Thymus (tissue), 11 donors: ENCODE results near the gene KIFC3. TPM values are rescaled to one million over a fixed set of nuclear protein-coding genes. Genes with fewer than 3 reads are reported as not detected.
A peak's percentile ranks its signal among the peaks of the same experiment; 100 is the strongest.

ENCODE experiments used
- DNase-seq, 9 donors: peaks; one replicate each; pipeline ENCODE4 v3.0.0-alpha.2; 2013; ENCODE audit warnings: low spot score in 9 of 9, low read depth in 6 of 9, missing footprints in 1 of 9
- H3K27ac ChIP-seq, 2 donors: one replicate each; pipeline ENCODE4 v1.5.1; 2013; ENCODE audit warnings: control low read depth in 1 of 2, low read depth in 1 of 2, low read length in 1 of 2, mild to moderate bottlenecking in 1 of 2, moderate library complexity in 1 of 2
- H3K27me3 ChIP-seq, 2 donors: one replicate each; pipeline ENCODE4 v1.5.1; 2013; ENCODE audit warnings: low read length in 1 of 2; ENCODE audit not compliant: control insufficient read depth in 2 of 2, insufficient read depth in 1 of 2
- H3K36me3 ChIP-seq, 2 donors: one replicate each; pipeline ENCODE4 v1.5.1; 2013; ENCODE audit warnings: low read length in 1 of 2, mild to moderate bottlenecking in 1 of 2, moderate library complexity in 1 of 2; ENCODE audit not compliant: control insufficient read depth in 2 of 2, insufficient read depth in 2 of 2
- H3K4me1 ChIP-seq, 2 donors: one replicate each; pipeline ENCODE4 v1.5.1; 2013; ENCODE audit warnings: low read length in 2 of 2; ENCODE audit not compliant: control insufficient read depth in 2 of 2, insufficient read depth in 2 of 2
- H3K4me3 ChIP-seq, 2 donors: one replicate each; pipeline ENCODE4 v1.5.1; 2013; ENCODE audit warnings: low read length in 2 of 2, control low read depth in 1 of 2, mild to moderate bottlenecking in 1 of 2
- H3K9me3 ChIP-seq, 2 donors: one replicate each; pipeline ENCODE4 v1.5.1; 2013; ENCODE audit warnings: low read length in 1 of 2, mild to moderate bottlenecking in 1 of 2; ENCODE audit not compliant: control insufficient read depth in 2 of 2, insufficient read depth in 1 of 2
- WGBS: extraction: QIAGEN DNeasy Blood & Tissue Kit; methylation state at CpG from one replicate; pipeline ENCODE4 v1.1.7; 2013; 5-methylcytosine and 5-hydroxymethylcytosine counted together
- polyA plus RNA-seq: library from polyadenylated mRNA; stranded (reverse); fragments of 200-250 nt; gene quantifications from one replicate; pipeline ENCODE4 v1.2.3, GENCODE V29; 2013
- total RNA-seq: library from RNA; stranded (reverse); fragments of 120-200 nt; gene quantifications from one replicate; pipeline ENCODE4 v1.2.4, GENCODE V29; 2013
- donor health status: healthy.

KIFC3 gene
- total and polyA plus RNA-seq, 2 donors = 3.8 to 9.2 TPM

DNA sequence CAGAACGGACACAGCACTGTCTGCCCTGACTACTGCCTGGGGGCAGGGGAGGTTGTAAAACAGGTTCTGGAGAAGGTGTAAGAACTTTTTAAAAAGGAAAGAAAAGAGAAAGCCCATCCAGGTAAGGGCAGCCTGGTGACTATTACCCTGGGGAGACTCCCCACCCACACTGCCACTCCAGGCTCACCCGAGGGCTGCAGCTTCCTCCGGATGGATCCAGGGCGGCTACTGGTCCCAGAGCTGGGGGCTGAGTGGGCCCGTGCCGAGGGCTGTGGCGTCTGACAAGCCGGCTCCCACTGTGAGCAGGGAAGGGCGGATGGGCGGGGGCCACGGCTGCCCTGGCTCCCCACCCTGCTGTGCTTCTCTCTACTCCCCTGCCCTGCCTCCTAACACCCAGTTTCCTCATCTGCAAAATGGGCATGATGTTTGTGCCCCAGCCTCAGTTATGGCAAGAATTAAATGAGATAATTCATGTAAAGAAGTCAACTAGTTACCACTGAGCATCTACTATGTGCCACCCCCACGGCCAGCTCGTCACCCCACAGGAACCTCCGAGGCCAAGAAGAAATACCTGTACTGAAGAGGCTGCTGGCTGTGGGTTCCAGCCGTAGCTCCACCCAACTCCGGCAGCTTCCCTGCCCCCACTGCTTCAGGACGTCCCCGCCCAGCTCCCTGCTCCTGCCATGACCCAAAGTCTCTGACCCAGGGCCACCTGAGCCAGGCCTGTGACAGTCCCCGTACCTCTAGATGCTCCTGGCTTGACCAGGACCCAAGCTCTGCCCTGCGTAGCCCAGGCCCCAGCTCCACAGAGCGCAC is 42.5 kb downstream of the KIFC3 start:
- H3K4me3 ChIP-seq = no peak overlapping the region
- H3K36me3 ChIP-seq = peaks cover 10 to 11% of the 10 kb centered on the region in 2 donors
- H3K27ac ChIP-seq = no peak overlapping the region
- 95% methylated on average over 21 of the region's 21 CpGs for WGBS
- H3K27me3 ChIP-seq = no peaks in the 10 kb centered on the region
- no peaks in the 10 kb centered on the region for H3K9me3 ChIP-seq
- no peaks in the 10 kb centered on the region for H3K4me1 ChIP-seq
- DNase-seq = no peak

DNA sequence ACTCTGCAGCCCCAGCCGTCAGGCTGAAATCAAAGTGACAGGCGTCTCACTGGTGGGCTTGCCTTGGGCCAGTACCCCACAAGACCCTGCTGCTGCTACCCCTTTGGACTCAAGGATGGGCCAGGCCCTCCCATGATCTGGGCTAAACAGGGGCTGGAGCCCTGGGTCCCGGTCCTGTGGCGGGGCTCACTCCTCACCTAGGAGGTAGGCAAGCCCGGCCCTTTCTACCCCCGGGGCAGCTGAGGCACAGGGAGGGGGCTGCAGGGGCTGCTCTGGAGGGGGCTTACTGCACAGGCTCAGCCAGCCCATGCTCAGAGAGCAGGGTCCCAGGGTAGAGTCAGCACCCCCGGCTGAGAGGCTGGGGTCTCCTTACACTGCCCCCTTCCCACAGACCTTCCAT is 43.2 kb downstream of the KIFC3 start:
- Histone ChIP-seq H3K36me3 (peaks cover 10 to 17% of the 10 kb centered on the region in 2 donors), H3K27me3 (no peaks in the 10 kb centered on the region), H3K27ac (no peak overlapping the region), H3K4me1 (no peaks in the 10 kb centered on the region), H3K4me3 (no peak overlapping the region), H3K9me3 (no peaks in the 10 kb centered on the region)
- 96% methylated on average over 7 of the region's 7 CpGs for WGBS
- DNase-seq = no peak

DNA sequence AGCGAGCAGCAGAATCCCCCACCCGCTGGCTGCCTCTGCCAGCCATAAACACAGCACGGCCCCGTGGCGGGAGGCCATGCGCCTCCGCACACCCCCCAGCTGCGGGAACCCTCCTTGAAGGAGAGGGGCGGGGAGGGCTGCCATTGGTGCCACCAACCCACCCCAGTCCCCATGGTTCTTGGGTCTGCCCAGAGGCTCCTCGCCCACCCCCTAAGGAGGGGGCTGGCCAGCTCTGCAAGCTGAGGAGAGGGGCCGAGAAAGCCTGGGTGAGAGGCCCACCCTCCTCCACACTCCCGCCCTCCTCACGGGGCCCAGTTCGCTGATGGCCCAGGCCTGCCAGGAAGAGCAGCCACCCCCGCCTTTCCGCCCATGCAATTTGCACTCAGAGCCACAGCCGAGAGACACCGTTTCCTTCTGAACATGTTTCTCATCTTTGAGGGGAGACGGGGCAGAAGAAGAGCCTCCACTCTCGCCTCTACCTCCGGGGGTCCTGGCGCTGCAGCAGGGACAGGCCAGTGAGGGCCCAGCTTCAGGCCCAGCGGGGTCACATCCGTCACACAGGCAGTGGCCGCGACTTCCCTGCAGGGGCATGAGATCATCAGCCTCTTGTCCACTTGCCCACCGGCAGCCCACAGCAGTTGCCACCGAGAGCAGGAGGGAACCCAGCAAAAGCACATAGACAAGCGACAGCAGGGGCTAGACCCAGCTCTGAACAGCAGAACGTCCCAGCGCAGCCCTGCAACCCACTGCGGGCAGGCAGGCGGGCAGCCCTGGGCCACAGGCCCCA is 43.8 kb downstream of the KIFC3 start:
- H3K27ac ChIP-seq = no peak overlapping the region
- no peak for DNase-seq

GRCh38 chr16:57757883-57758282 is 44.4 kb downstream of the KIFC3 start:
- WGBS = 97% methylated on average over 7 of the region's 7 CpGs
- Histone ChIP-seq H3K4me1 (no peaks in the 10 kb centered on the region), H3K27ac (no peak overlapping the region), H3K4me3 (no peak overlapping the region), H3K36me3 (peaks cover 18 to 25% of the 10 kb centered on the region in 2 donors), H3K9me3 (no peaks in the 10 kb centered on the region), H3K27me3 (no peaks in the 10 kb centered on the region)
- DNase-seq = no peak

More for the DNA sequence above, 43.8 kb downstream of the KIFC3 start:
- Histone ChIP-seq H3K36me3 (peaks cover 15 to 23% of the 10 kb centered on the region in 2 donors), H3K4me3 (no peak overlapping the region), H3K9me3 (no peaks in the 10 kb centered on the region), H3K27me3 (no peaks in the 10 kb centered on the region), H3K4me1 (no peaks in the 10 kb centered on the region)
- 97% methylated on average over 33 of the region's 33 CpGs for WGBS

DNA sequence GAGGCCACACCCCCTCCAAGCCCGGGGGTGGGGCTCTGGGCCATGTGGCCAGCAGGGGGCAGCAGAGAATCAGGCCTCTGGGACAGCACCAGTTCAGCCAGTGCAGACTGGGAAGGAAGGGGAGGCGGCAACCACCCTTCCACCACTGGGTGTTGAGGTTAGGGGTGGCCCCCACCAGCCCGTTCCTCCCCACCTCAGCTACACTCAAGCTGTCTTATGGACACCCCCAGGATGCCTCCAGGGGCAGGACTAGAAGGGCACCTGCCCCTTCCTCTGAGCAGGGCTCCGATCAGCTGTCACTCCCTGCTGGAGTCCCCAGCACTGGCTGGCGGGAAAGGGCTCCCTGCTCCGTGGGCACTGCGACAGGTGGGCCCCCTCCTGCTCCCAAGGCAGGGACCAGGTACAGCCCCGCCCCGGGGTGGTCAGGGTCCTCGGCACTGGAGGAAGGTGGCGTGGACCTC is 44.9 kb downstream of the KIFC3 start:
- WGBS = 71% methylated on average over 11 of the region's 11 CpGs
- peak in 8 of 9 donors; percentile 34 to 83 (median 68) for DNase-seq
- no peaks in the 10 kb centered on the region for H3K4me1 ChIP-seq
- no peaks in the 10 kb centered on the region for H3K9me3 ChIP-seq
- H3K27ac ChIP-seq = no peak overlapping the region
- peaks cover 18 to 29% of the 10 kb centered on the region in 2 donors for H3K36me3 ChIP-seq
- H3K27me3 ChIP-seq = no peaks in the 10 kb centered on the region
- H3K4me3 ChIP-seq = no peak overlapping the region

DNA sequence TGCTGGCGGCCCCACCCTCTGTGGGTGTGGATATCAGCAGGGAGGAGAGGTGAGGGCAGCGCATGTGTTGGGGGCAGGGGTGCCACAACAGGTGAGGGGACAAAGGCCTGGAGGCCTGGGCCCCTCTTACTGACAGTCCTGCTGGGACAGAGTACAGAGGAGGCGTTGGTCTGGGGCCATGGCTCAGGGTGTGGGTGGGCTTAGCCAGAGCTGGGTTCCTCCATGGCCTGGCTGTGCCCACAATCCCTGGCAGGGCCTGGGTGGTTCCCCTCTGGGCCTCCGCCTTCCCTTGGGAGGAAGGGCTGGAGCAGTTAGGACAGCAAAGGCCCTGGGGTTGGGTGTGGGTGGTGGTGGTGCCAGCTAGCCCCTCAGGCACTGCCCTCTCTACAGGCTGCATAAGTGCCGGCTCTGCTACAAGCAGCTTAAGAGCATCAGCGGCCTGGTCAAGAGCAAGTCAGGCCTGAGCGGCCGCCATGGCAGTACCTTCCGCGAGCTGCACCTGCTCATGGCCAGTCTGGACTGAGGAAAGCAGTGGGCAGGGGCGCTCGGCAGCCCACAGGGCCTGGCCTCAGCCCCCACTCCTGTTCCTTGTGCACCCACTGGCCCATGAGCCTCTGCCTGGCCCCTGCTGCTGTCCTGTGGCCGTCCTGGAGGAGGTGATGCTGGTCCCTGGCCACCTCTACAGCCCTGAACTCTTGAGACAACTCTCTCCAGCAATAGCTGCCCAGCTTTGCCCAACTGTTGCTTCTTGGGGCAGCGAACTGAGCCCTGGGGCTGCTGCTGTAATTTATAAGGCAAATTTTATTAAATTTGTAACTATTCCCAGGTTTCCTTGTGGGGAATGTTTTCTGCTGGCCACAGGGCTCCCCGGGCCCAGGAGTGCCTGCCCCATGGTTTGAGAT is 45.6 kb downstream of the KIFC3 start:
- Histone ChIP-seq H3K4me1 (no peaks in the 10 kb centered on the region), H3K36me3 (peaks cover 18 to 36% of the 10 kb centered on the region in 2 donors), H3K4me3 (no peak overlapping the region), H3K27me3 (no peaks in the 10 kb centered on the region), H3K27ac (no peak overlapping the region), H3K9me3 (no peaks in the 10 kb centered on the region)
- no peak for DNase-seq
- 88% methylated on average over 15 of the region's 15 CpGs for WGBS

DNA sequence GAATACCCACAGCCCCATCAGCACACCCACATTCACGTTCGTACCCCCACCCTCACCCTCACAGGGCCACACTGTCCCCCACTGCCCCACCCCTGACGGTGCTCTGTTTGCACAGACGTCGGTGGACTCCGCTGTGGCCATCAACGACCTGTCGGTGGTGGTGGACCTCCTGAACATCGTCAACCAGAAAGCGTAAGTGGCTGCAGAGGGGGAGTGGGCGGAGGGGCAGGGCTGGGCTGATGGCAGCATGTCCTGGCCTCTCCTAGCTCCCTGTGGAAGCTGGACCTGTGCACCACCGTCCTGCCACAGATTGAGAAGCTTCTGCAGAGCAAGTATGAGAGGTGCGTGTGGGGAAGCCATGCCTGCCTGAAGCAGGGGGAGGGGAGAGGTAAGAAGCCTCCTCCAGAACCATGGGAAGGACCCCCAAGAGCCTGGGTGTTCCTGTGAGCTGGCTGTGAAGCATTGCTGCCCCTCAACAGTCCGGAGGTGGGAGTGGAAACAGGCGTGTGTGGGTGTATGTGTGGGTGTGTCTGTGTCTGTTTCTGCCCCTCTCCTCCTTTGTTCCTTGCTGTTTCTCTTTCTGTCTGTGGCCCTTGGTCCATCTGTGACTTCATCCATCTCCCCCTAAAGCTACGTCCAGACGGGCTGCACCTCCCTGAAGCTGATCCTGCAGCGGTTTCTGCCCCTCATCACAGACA is 46.4 kb downstream of the KIFC3 start:
- peaks cover 20 to 44% of the 10 kb centered on the region in 2 donors for H3K36me3 ChIP-seq
- 96% methylated on average over 18 of the region's 18 CpGs for WGBS
- no peak for DNase-seq

DNA sequence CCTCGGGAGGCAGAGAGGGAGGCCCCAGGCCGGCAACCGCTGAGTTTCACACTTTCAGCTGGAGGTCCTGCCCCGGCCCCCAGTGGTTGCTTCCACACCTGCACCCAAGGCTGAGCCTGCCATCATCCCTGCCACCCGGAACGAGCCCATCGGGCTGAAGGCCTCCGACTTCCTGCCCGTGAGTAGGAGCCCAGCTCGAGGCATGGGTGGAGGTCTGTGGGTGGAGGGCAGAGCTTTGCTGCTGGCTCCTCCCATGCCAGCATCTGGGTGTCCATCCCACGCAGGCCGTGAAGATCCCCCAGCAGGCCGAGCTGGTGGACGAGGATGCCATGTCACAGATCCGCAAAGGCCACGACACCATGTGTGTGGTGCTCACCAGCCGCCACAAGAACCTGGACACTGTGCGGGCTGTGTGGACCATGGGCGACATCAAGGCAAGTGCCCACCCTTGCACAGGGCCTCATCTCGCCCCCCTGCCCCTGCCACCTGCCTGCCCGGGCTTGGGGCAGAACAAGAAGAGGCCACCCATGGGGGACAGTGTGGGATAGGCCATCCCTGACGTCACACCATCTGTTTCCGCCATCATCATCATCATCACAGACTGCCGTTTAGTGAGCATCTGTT is 47.1 kb downstream of the KIFC3 start:
- Histone ChIP-seq H3K27ac (no peak overlapping the region), H3K4me1 (no peaks in the 10 kb centered on the region), H3K27me3 (no peaks in the 10 kb centered on the region), H3K9me3 (no peaks in the 10 kb centered on the region), H3K36me3 (peaks cover 20 to 47% of the 10 kb centered on the region in 2 donors), H3K4me3 (no peak overlapping the region)
- 97% methylated on average over 24 of the region's 24 CpGs for WGBS
- DNase-seq = no peak

More for the DNA sequence above, 46.4 kb downstream of the KIFC3 start:
- Histone ChIP-seq H3K9me3 (no peaks in the 10 kb centered on the region), H3K27me3 (no peaks in the 10 kb centered on the region), H3K4me1 (no peaks in the 10 kb centered on the region), H3K4me3 (no peak overlapping the region), H3K27ac (no peak overlapping the region)
